ENCODE data around the gene MRPL12.

GRCh38 chr17:81708739-81709185, 5.6 kb downstream of the MRPL12 start:
- no peak for TF ChIP-seq YY1 (IDR thresholded peaks at IDR 0.05; ENCODE audit: low read depth)
- no peak for TF ChIP-seq REST (IDR thresholded peaks at IDR 0.05; ENCODE audit: low read depth)
- TF ChIP-seq NFIC (IDR thresholded peaks at IDR 0.05): no peak
- TF ChIP-seq TEAD4 (IDR thresholded peaks at IDR 0.05): no peak
- TF ChIP-seq TAF1 (IDR thresholded peaks at IDR 0.05; ENCODE audit: low read depth): no peak
- TF ChIP-seq EGR1 (IDR thresholded peaks at IDR 0.05): no peak
- no peak for TF ChIP-seq EP300 (IDR thresholded peaks at IDR 0.05; ENCODE audit: borderline replicate concordance)
- TF ChIP-seq MAX (IDR thresholded peaks at IDR 0.05): no peak
- TF ChIP-seq TCF12 (IDR thresholded peaks at IDR 0.05; ENCODE audit: low read depth): no peak
- TF ChIP-seq RAD21 (IDR thresholded peaks at IDR 0.05; ENCODE audit: low read depth): no peak
- no peak for TF ChIP-seq CREB1 (IDR thresholded peaks at IDR 0.05; ENCODE audit: low read depth)
- TF ChIP-seq USF1 (IDR thresholded peaks at IDR 0.05): no peak
- no peak for TF ChIP-seq CEBPB (IDR thresholded peaks at IDR 0.05)
- TF ChIP-seq ZBTB7A (IDR thresholded peaks at IDR 0.05; ENCODE audit: low read depth): no peak
